ENCODE results near the gene TECPR2.

DNA sequence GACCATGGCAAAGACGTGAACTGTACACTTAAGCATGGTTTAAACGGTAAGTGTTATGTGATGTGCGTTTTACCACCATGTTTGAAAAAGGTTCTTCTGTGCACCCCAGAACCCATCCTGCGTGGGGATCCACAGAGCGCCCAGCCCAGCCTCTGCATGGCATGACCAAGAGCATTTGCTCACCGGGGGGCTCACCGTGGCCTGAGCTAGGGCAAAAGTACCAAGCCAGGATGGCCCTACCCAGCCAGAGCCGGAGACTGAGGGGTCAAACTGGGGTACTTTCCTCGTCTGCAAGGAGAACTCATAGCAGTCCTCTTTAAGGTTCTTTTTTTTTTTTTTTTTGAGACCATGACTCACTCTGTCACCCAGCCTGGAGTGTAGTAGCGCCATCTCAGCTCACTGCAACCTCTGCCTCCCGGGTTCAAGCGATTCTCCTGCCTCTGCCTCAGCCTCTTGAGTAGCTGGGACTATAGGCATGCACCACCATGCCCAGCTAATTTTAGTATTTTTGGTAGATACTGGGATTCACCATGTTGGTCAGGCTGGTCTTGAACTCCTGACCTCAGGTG is 163.3 kb downstream of the TECPR2 start:
- TF ChIP-seq TAF1 (IDR thresholded peaks at IDR 0.05; ENCODE audit: borderline replicate concordance, insufficient read depth, low read length) (no peak), POLR2AphosphoS5 (IDR thresholded peaks at IDR 0.05; ENCODE audit: low read depth, low read length) (no peak), SIN3A (IDR thresholded peaks at IDR 0.05; ENCODE audit: borderline replicate concordance, insufficient read depth, low read length) (no peak), FOXP2 (optimal IDR thresholded peaks at IDR 0.05; ENCODE audit: borderline replicate concordance, extremely low read depth, extremely low read length, insufficient read depth) (no peak)
- TF ChIP-seq, protein P1, sequence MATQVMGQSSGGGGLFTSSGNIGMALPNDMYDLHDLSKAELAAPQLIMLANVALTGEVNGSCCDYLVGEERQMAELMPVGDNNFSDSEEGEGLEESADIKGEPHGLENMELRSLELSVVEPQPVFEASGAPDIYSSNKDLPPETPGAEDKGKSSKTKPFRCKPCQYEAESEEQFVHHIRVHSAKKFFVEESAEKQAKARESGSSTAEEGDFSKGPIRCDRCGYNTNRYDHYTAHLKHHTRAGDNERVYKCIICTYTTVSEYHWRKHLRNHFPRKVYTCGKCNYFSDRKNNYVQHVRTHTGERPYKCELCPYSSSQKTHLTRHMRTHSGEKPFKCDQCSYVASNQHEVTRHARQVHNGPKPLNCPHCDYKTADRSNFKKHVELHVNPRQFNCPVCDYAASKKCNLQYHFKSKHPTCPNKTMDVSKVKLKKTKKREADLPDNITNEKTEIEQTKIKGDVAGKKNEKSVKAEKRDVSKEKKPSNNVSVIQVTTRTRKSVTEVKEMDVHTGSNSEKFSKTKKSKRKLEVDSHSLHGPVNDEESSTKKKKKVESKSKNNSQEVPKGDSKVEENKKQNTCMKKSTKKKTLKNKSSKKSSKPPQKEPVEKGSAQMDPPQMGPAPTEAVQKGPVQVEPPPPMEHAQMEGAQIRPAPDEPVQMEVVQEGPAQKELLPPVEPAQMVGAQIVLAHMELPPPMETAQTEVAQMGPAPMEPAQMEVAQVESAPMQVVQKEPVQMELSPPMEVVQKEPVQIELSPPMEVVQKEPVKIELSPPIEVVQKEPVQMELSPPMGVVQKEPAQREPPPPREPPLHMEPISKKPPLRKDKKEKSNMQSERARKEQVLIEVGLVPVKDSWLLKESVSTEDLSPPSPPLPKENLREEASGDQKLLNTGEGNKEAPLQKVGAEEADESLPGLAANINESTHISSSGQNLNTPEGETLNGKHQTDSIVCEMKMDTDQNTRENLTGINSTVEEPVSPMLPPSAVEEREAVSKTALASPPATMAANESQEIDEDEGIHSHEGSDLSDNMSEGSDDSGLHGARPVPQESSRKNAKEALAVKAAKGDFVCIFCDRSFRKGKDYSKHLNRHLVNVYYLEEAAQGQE (IDR thresholded peaks at IDR 0.05; ENCODE audit: insufficient read depth in 1 of 2, low read depth in 2 of 2, low read length in 2 of 2) = no peak
